HG02759 (cell line): ENCODE results near the gene NOXO1.

Experiments
- ATAC-seq: cut with Tn5 transposase; IDR thresholded peaks from one replicate; pipeline ENCODE4 v1.9.1; 2021; ENCODE audit warnings: mild to moderate bottlenecking, moderate library complexity; ENCODE audit not compliant: unreplicated experiment

Gene NOXO1, protein sequence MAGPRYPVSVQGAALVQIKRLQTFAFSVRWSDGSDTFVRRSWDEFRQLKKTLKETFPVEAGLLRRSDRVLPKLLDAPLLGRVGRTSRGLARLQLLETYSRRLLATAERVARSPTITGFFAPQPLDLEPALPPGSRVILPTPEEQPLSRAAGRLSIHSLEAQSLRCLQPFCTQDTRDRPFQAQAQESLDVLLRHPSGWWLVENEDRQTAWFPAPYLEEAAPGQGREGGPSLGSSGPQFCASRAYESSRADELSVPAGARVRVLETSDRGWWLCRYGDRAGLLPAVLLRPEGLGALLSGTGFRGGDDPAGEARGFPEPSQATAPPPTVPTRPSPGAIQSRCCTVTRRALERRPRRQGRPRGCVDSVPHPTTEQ

DNA sequence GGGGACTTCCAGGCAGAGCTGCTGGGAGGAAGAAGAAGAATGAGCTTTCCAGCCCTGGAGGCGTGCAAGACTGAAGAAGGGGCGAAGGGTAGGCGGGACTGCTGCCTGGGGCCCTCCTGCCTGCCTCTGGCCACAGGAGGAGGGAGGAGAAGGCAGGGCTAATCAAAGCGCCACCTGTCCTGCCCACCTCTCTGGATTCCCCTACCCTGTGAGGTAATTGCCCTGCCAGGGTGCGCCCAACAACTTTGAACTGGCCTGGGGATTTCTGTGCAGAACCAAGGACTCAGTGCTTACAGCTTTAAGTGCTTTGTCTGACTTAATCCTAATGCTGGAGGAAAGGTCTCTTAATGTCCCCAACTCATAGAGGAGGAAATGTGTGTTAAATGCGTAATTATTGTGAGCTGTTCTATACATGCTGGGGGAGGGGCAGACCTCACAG lies at the start of gene NOXO1:
TSS of gene NOXO1 (minus strand) at position 72 of the 439 bp plus-strand sequence. CDS start 290 bp downstream, outside the sequence.
- ATAC-seq: no peak

DNA sequence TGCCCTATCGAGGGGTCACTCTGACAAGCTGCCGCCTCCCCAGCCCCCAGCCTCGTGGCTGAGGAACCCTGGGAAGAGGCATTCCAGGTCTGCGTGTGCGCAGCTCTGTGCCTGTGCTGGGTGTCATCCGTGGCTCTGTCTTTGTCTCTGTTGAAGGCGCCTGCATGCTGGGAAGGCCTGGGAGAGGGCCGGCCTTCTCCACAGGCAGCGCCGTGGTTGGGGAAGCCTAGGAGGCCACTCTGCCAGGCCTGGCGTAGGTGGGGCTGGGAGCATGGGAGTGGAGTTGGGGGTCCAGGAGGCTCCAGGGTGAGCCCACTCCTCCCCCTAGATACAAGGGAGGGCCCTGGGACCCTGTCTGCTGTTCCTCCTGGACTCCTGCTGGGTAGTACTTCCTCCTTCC lies 48.8 kb upstream of the NOXO1 start:
- no peak for ATAC-seq

GRCh38 chr16:2029350-2029749 lies 48.1 kb upstream of the NOXO1 start:
- no peak for ATAC-seq

GRCh38 chr16:2028620-2029220 lies 47.5 kb upstream of the NOXO1 start:
- no peak for ATAC-seq

- no peak for ATAC-seq
Observed at GRCh38 chr16:2028146-2028545, 46.9 kb upstream of the NOXO1 start.

DNA sequence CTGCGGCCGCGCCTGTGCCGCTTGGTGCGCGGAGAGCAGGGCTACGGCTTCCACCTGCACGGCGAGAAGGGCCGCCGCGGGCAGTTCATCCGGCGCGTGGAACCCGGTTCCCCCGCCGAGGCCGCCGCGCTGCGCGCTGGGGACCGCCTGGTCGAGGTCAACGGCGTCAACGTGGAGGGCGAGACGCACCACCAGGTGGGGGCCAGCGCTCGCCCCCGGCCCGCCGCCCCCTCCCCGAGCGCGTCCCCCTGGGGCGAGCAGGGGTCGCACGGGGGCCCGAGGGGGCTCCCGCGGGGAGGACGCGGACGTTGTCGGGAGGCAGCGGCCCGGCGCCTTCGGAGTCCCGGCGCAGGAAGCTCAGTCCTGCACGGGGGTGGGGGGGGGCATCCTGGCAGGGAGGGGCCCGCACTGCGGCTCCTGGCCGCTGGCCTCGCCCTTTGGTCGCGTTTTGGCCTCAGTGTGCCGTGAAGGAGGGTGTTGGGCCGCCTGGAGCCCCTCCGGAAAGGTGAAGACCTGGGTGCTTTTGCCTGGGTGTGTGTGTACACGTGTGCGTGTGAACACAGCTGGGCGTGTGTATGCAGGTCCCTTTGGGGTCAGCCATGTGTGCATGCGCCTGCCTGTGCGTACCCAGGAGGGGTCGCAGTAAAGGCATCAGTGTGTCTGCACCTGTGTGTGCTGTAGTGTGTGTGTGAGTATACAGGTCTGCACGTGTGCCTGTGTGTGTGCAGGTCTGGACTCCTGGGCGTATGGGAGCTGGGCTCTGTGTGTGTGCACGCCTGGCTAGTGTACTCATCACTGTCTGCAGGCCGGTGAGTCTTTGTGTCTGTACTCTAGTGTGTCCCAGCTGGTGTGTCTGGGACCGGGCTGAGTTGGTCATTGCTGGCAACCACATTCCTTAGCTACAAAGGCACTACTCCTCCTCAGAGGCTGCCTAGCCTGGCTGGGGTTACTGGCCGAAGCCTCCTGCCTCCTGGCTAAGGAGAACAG lies 46.0 kb upstream of the NOXO1 start:
- no peak for ATAC-seq

DNA sequence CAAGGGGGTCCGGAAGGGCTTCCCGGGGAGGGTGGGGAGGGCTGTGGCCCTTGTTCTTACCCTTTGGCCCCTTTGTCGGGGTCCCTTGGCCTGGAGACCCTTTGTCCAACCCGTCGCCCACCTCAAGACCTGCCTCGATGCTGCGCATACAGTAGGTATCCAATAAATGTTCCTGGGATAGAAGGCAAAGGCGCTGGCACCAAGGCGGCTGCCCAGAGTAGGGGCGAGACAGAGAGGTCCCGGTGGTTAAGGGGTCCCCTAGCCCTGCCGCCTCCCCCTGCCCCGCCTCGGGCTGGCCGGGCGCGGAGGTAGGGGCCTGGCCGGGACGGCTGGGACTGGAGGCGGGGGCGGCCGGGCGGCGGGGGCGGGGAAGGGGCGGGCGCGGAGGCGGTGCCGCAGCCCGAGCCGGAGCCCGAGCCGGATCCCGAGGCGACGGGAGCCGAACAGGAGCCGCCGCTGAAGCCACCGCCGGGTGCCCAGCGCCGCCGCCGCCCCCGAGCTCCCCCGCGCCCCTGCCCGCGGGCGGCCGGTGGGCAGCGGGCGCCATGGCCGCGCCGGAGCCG lies 45.3 kb upstream of the NOXO1 start, which contains the start of gene NHERF2:
TSS of gene NHERF2 (plus strand) at position 442 of the 563 bp plus-strand sequence. CDS start at position 546, 104 bp downstream.
- ATAC-seq: no peak

DNA sequence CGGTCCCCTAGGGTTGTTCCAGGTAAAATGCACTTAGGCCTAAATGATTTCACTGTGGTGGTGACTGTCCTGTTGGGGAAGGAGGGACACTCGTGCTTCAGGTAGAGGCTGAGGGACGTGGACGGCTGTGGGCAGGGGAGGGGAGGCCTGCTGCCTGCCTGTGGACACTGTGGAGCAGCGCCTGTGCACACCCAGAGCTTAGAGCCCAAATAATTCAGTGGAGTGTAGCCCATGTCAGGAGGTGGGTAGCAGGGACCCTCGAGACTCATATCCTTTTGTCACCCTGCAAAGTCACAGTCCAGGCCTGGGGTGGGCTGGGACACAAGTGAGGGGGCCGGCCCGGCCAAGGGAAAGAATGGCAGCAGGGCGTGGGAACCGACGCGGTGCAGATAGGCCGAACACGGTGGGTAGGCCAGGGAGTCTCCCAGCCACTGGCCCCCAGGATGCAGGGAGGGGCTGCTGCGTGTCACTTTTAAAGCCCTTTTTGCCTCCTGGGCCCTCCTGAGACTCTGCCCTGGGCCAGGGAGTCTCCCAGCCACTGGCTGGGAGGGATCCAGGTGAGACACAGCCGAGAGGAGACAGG lies 44.7 kb upstream of the NOXO1 start:
- ATAC-seq: no peak

DNA sequence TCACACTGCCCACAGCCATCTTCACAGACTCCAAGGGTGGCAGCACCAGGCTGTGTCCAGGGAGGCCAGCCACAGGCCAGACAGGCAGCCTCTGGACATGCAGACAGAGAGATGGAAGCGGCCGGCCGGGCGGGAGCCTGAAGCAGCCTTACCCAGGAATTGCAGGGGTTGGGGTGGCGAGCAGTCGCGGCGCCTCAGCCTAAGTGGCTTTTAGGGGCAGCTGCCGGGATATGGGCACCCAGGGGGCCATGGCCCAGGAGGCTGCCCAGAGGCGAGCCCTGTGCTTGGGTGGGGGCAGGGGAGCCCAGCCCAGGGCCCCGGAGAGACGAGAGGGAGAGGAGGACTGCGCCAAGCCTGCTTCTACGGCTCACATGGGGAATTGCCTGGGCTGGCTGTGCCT lies 44.0 kb upstream of the NOXO1 start:
- no peak for ATAC-seq

DNA sequence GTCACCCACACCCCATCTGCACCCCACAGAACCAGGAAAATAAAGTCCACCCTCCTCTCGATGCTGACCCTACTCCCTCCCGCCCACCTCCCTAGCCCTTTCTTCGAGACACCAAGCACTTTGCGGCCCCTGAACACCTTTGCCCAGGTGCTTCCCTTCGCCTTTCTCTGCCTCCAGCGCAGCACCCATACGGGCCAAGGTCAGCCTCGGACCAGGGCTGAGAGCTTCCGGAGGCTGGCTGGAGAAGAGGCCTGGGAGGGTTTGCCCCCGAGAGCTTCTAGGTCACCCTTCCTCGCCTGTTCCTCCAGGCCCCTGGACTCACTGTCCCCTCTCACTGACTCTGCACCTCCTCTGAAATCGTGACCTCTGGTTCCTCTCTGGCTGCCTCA lies 42.8 kb upstream of the NOXO1 start:
- ATAC-seq: no peak

DNA sequence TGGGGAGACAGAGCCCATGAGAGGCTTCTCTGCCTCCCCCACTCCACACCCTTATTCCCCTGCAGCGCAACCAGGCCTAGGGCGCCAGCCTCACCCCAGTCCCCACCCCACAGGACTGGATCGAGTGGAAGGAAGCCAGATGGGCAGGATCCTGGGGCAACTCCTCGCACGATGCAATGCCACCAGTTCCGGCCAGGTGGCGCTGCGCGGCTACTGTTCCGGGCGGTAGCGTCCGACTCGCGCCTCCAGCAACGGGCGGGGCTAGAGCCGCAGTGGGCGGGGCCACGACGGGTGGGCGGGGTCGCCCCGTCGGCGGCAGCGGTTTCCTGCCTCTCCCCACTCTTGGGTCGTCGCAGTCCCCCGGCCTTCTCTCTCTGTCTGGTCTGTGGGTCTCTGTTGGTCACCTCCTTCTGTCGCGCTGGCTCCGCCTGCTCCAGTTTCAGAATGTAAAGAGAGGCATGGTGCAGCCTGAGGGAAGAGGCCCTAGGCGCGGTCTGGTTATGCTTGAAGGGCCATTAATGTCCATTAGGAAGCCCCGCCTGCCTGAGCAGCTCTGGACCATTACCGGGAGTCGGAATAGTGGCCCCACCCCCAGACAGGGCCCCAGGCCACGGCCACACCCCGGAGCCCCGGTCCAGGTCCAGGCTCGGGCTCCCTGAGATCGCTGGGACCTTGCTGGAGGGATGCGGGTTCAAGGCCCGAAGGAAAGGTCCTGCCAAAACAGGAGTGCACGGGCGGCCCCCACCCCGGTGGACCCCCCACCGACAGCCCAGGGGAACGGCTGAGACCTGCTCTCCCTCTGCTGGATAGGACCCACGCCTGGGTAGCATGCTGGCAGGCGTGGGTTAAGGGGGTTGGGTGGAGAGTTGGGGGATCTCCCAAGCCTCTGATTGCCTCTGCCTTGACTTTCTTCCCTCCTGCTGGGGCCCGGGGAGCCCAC lies 42.1 kb upstream of the NOXO1 start:
- ATAC-seq: peak; percentile 81

GRCh38 chr16:2022723-2023091 lies 41.4 kb upstream of the NOXO1 start:
- no peak for ATAC-seq

DNA sequence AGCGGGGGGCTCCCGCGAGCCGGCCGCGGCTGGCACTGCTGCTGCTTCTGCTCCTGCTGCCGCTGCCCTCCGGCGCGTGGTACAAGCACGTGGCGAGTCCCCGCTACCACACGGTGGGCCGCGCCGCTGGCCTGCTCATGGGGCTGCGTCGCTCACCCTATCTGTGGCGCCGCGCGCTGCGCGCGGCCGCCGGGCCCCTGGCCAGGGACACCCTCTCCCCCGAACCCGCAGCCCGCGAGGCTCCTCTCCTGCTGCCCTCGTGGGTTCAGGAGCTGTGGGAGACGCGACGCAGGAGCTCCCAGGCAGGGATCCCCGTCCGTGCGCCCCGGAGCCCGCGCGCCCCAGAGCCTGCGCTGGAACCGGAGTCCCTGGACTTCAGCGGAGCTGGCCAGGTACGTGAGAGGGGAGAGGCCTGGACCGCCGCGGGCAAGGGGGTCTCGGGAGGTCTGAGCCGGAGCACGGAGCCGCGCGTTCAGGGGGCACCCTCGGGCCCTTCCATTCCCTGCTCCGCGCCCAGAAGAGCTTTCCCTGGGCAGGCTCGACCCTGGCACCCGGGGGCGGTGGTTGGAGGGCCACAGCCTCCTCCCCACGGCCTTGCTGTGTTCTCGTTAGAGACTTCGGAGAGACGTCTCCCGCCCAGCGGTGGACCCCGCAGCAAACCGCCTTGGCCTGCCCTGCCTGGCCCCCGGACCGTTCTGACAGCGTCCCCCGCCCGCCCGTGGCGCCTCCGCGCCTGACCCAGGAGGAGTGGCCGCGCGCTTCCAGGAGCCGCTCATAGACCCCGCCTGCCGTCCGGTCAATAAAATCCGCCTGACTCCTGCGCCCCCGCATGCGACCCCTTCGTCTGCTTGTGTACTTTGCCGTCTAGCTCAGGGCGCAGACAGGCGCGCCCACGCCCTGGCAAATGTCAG lies 38.9 kb upstream of the NOXO1 start:
- no peak for ATAC-seq

DNA sequence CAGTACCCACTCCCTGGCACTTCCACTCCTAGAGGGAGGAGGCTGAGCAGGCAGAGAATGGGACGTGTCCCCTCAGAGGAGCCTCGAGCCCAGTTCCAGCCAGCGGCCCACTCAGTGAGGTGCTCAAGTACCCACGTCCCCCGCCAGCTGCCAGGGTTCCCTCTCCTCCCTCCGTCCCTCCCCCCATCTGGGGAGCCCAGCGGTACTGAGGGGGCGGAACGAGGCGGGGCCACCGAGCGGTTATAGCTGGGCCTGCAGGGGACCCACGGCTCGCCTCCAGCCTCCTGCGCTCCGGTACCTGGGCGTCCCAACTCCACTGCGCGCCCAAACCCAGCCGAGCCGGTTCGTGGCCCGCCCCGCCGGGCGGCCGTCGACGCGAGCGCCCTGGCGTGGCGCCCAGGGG lies 38.2 kb upstream of the NOXO1 start, which contains the start of gene NPW:
TSS of gene NPW (plus strand) at position 268 of the 403 bp plus-strand sequence.
- no peak for ATAC-seq

DNA sequence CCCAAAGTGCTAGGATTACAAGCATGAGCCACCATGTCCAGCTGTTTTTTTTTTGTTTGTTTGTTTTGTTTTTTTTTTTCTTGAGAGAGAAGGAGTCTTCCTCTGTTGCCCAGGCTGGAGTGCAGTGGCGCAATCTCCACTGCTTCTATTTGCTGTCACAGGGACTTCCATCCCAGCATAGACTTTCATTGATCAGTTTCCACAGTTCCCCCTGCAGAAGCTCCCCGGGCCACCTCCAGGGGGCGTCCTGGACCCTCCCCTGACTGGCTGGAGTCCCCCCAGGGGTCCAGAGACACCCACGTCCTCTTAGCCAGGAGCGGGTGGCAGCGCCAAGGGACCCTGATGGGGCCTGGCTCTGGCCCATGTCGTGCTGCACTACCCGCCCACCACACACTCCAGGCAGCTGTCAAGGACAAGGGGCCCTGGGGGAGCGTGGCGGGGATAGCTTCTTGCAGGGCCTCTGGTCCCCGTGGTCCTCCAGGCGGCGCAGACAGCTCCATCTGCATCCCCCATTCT lies 35.2 kb upstream of the NOXO1 start:
- ATAC-seq: no peak

DNA sequence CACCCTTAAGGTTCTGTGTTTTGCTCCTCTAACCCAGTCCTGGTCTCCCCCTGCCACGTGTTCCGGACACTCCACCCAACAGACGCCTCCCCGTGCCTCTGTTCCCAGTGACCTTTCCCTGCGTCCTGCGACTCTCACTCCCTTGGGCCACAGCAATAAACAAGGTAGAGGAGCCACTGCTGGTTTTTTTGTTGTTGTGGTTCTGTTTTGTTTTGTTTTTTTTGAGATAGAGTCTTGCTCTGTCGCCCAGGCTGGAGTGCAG lies 34.6 kb upstream of the NOXO1 start:
- ATAC-seq: no peak

DNA sequence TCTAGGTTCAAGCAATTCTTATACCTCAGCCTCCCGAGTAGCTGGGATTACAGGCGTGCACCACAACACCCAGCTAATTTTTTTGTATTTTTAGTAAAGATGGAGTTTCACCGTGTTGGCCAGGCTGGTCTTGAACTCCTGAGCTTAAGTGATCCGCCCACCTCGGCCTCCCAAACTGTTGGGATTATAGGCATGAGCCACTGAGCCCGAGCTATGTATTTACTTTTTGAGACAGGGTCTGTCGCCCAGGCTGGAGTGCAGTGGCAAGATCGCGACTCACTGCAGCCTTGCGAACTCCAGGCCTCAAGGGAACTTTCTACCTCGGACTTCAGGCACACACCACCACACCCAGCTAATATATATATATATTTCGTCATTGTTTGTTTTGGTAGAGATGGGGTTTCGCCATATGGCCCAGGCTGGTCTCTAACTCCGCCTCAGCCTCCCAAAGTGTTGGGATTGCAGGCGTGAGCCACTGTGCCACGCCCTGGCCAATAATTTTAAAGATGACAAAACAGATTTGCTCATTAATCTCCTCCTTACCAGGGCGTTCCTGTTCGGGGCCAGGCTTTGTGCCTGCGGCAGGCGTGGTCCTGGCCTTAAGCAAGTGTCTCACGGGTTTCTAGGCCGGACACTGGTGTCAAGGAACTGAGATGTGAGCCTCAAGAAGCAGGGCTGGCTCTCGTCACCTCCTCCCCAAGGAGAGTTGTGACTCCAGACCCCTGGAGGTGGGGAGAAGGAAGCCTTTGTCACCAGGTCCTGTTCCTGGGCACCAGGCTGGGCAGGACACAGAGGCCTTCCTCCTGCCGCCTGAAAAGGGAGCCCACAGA lies 34.1 kb upstream of the NOXO1 start:
- ATAC-seq: no peak

DNA sequence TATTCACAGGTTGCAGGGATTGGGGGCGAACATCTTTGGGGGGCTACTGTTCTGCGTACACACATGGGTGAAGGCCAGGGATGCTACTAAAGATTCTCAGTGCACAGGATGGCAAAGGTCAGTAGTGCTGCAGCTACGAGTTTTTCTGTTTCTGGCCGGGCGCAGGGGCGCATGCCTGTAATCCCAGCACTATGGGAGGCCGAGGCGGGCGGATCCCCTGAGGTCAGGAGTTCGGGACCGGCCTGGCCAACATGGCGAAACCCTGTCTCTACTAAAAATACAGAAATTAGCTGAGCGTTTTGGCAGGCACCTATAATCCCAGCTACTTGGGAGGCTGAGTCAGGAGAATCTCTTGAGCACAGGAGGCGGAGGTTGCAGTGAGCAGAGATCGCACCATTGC lies 32.3 kb upstream of the NOXO1 start:
- no peak for ATAC-seq
